ENCODE results near the gene SLC32A1.

DNA sequence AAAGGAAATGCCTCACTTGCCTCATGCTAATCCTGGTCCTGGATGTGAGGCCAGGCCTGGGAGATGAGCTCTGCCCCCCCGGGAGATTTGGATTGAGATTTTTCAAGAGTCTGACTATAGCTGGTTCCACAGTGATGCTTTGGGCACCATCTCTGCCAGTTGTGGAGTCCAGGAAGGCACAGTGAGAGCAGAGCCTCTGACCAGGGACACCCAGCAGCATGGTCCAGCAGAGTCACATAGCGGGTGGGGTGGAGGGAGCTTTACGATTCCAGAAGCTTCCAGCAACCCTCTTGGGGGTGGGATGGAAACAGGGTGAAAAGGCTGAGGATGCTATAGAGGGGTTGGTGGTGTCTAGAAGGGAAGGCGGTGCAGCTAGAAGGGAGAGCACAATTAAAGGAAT, 8.7 kb downstream of the SLC32A1 start:
- TF ChIP-seq, protein P1, sequence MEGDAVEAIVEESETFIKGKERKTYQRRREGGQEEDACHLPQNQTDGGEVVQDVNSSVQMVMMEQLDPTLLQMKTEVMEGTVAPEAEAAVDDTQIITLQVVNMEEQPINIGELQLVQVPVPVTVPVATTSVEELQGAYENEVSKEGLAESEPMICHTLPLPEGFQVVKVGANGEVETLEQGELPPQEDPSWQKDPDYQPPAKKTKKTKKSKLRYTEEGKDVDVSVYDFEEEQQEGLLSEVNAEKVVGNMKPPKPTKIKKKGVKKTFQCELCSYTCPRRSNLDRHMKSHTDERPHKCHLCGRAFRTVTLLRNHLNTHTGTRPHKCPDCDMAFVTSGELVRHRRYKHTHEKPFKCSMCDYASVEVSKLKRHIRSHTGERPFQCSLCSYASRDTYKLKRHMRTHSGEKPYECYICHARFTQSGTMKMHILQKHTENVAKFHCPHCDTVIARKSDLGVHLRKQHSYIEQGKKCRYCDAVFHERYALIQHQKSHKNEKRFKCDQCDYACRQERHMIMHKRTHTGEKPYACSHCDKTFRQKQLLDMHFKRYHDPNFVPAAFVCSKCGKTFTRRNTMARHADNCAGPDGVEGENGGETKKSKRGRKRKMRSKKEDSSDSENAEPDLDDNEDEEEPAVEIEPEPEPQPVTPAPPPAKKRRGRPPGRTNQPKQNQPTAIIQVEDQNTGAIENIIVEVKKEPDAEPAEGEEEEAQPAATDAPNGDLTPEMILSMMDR (IDR thresholded peaks at IDR 0.05) = no peak
- TF ChIP-seq EZH2 (IDR thresholded peaks at IDR 0.05) (no peak), EZH2phosphoT487 (IDR thresholded peaks at IDR 0.05) (no peak)
